Stimulated activated CD4-positive, alpha-beta T cell treated with anti-CD3 and anti-CD28 coated beads, Interleukin-15, amount 100 ng/mL, for 48 hours (primary cell): ENCODE data around the gene LYRM2.

Experiments used
- DNase-seq, 2 donors: peaks; one replicate each; pipeline ENCODE4 v3.0.0-alpha.2; 2020; ENCODE audit warnings: low read depth in 2 of 2

LYRM2 gene

GRCh38 chr6:89638320-89639195 lies at the start of gene LYRM2:
Gene LYRM2 (minus strand): TSS chr6:89638747. CDS start chr6:89638716, 31 bp downstream.
- DNase-seq = peak; percentile 89 to 90

DNA sequence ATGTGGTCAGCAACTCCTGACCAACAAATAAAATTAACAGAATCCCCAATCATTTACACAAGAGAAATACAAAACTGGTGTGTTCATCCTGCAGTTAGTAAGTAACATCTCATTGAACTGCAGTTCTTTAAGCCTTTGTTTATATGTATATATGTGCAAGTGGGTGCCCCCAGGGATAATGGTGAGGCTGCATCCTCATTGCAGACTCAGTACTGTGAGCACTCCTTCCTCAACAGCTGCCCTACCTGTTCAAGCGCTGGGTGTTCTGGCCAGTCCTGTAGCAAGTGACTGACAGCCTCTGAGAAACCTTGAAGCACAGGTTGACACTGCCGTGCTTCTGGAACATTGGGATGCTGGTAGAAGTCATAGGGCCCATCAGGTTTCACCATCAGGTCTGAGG lies 49.8 kb upstream of the LYRM2 start:
- DNase-seq = no peak

DNA sequence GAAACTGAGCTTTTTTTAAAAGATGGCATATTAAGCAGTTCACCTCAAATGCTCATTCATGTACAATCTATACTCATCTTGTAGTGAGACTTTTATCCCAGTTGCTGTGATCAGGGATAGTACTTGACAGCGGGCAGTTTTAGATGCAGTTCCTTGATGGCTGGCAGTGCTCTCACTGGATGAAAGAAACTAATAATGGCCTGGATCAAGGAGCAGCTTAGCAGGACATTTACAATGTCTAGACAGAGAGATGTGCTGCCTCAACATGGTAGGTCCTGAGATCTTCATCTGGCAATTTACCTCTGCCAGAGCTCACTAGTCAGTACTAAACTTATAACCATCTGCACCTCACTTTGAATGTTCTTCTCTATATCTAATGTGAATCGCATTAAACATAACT lies 46.8 kb upstream of the LYRM2 start:
- no peak for DNase-seq

DNA sequence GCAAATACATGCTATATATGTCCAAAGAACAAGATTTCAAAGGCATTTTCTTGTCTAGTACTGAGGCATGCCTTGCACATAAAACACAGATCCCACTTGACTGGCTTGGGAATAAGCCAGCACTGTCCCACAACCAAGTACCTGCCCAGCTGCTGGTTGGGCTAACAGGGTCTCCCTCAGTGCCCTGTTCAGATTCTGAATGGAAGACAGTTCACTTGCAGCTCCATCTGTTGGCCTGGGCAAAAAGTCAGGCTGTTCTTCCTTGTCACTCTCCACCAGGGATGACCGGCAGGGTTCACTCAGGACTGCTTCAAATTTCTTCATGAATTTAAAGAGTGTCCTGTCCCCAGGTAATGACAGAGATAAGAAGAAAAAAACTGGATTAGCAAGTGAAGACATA lies 44.4 kb upstream of the LYRM2 start:
- DNase-seq = no peak

GRCh38 chr6:89681983-89682564 lies 43.5 kb upstream of the LYRM2 start:
- DNase-seq = no peak

GRCh38 chr6:89680551-89680950 lies 42.0 kb upstream of the LYRM2 start:
- DNase-seq = no peak

DNA sequence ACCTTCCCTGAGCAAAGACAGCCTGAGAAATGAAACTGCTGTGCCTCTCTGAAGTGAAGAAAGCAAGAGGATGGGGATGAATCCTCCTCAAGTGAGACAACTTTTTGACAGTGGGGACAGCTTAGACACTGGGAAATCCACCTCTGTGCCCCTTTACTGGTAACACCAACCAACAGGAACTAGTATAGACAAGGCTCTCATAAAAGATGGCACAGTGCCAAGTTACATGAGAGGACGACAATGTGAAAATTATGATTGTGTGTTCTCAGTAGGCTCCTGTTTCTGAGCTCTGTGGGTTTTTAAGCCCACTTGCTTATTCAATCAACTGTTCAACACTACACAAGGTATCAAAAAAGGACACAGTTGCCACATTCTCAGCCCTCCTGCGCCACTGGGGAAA lies 41.6 kb upstream of the LYRM2 start:
- no peak for DNase-seq

GRCh38 chr6:89679215-89680120 lies 40.9 kb upstream of the LYRM2 start:
- DNase-seq = no peak

- DNase-seq = no peak
Observed at GRCh38 chr6:89678531-89678930, 40.0 kb upstream of the LYRM2 start.

GRCh38 chr6:89675949-89676748 lies 37.6 kb upstream of the LYRM2 start:
- no peak for DNase-seq

GRCh38 chr6:89670935-89671565 lies 32.5 kb upstream of the LYRM2 start:
- DNase-seq = no peak

DNA sequence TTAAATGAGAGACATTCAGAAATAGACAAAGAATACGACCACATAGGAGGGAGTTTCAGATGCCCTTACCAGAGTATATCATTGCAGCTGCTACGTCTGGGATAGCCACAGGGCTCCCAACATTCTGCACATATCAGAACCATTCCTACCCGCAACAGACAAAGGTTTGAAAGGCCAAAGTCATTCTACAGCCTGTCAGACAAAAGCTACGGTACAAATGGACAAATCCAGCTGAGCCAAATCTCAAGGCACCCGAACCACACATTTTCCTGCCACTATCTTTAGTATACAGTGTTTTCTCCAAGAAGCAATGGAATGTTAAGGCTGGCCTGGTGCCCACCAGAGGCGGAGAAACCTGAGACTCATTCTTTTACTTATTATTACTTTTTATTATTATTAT lies 30.5 kb upstream of the LYRM2 start:
- no peak for DNase-seq

GRCh38 chr6:89667872-89668556 lies 29.5 kb upstream of the LYRM2 start:
- DNase-seq = no peak

DNA sequence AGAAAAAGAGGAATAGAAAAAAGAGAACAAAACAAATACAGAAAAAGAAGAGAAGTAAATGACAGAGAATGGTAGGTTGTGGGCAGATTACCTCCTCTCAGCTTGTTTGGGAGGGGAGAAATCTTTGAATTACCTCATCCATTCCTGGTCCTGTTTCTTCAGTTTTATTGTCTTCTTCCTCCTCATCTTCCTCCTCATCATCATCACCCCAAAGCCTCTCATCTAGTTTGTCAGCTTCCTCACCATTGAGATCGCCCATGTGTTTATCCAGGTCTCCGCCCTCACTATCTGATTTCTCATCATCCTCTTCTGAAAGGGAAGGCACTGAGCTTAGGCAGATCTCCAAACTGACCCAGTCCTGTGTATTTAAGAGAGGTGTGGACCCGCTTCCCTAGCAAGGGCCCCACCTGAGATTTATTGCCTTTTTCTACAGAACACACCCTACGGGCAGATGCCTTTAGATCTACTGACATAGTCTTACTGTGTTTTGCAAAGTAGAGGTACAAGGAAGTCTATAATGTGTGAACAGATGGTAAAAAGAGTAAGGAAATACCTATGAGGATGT lies 24.2 kb upstream of the LYRM2 start:
- no peak for DNase-seq

DNA sequence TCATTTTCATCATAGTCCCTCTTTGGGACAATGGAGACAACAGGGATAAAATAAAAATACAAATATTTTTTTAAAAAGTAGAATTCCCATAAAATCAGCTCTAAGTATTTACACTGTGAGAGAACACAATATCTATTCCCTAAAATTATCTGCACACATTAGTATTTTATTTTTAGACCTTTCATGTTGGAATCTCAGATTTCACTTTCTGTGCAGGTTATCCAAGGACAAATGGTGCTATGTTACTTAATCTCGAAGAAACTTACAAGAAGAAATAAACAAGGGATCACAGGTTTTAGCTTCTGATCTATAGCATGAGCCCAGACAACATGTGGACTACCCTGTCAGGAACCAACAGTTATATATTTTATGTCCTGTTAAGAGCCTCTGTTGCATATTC lies 23.0 kb upstream of the LYRM2 start:
- no peak for DNase-seq

DNA sequence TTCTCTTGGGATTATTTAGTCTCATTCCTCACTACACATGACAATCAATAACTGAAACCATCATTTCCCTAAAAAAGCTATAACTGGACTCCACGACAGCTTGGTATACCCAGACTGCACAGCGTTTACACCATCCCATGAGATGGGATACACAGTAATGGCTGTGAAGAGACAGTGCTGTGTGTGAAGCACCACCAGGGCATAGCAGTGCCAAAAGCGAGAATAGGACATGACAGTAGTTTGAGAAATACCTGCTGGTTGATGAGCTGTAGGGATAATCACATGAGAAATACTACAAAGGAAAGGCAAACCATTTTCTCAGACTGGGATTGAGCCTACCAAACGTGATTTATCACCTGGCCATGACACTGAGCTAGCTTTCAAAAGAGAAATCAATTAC lies 22.4 kb upstream of the LYRM2 start:
- DNase-seq = no peak

- no peak for DNase-seq
Observed at GRCh38 chr6:89657445-89658158, 19.1 kb upstream of the LYRM2 start.

DNA sequence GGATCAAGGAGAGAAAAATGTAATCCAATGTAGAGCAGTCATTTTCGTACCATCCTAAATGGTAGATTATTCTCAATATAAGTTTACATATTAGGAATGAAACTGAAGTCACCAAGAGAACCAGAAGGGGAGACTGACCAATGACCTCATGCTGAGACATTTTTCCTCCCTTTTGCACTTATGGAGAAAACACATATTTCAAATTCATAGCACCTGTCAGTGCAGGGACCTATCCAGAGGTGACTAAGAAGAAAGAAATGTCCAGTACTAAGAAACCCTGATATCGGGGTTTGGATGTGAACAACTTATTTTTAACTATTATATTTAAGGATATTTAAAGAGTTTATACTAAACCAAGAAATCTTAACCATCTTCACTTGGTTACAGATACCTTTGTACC lies 16.6 kb upstream of the LYRM2 start:
- DNase-seq = no peak

GRCh38 chr6:89650579-89650978 lies 12.0 kb upstream of the LYRM2 start:
- DNase-seq = no peak

GRCh38 chr6:89649682-89650081 lies 11.1 kb upstream of the LYRM2 start:
- no peak for DNase-seq
